ENCODE results near the gene LPP.

Gene LPP

GRCh38 chr3:188231456-188231855 is 77.5 kb downstream of the LPP start:
- ATAC-seq, result no peak
- Mint-ChIP-seq H3K4me3 (no peak overlapping the region), H3K27me3 (no peaks in the 10 kb centered on the region)

DNA sequence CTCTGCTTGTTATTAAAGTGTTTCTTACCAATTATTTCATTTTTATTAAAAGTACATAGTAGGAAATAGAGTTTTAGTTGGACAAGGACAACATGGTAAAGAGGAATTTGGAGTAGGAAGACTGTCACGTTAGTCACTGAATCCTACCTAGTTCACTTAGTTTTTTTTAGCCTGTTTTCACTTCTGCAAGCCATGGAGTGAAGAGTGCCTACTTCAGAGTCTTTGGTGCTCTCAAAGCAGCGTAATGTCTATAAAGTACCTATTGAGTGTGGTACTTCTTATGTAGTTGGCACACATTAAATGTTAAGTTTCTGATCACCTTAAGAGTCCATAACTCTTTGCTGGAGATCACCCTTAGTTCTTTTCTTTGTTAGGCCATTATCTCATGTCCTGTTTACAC is 78.7 kb downstream of the LPP start:
- no peaks in the 10 kb centered on the region for H3K27me3 Mint-ChIP-seq
- no peak for DNase-seq
- no peak for ATAC-seq
- H3K27ac Mint-ChIP-seq, result no peak overlapping the region
- H3K4me1 Mint-ChIP-seq, result peaks cover 6% of the 10 kb centered on the region
- H3K4me3 Mint-ChIP-seq, result no peak overlapping the region
- H3K9me3 Mint-ChIP-seq, result peaks cover 0 to 5% of the 10 kb centered on the region in 2 donors

More at GRCh38 chr3:188231456-188231855, 77.5 kb downstream of the LPP start:
- Mint-ChIP-seq H3K9me3 (peaks cover 0 to 5% of the 10 kb centered on the region in 2 donors), H3K27ac (no peak overlapping the region), H3K4me1 (no peaks in the 10 kb centered on the region)
- DNase-seq, result no peak

DNA sequence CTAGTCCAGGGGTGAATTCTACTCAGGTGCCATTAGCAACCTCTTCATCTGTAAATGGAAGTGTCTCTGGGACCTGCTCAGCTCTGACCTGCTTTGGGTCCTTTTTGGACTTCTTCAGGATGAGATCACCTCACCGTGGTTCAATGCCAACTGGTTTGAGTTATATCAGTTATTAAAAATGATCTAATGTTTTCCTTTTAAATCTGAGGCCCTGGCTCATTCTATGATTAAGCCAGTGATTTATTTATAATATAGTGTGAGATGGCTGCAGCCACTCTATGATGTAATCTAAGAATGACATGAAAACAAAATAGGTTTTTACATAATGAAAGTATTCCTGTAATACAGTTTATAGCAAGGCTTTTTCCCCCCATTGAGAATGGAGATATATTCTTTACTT is 79.4 kb downstream of the LPP start:
- DNase-seq (no peak), ATAC-seq (no peak)
- Mint-ChIP-seq H3K4me1 (peaks cover 10% of the 10 kb centered on the region), H3K27me3 (no peaks in the 10 kb centered on the region), H3K4me3 (no peak overlapping the region), H3K9me3 (peaks cover 0 to 5% of the 10 kb centered on the region in 2 donors), H3K27ac (no peak overlapping the region)

GRCh38 chr3:188234132-188234531 is 80.2 kb downstream of the LPP start:
- ATAC-seq (no peak), DNase-seq (no peak)
- no peak overlapping the region for H3K4me3 Mint-ChIP-seq
- no peak overlapping the region for H3K27ac Mint-ChIP-seq
- no peaks in the 10 kb centered on the region for H3K27me3 Mint-ChIP-seq
- peaks cover 11% of the 10 kb centered on the region for H3K4me1 Mint-ChIP-seq
- H3K9me3 Mint-ChIP-seq, result peaks cover 0 to 5% of the 10 kb centered on the region in 2 donors

GRCh38 chr3:188236271-188236670 is 82.3 kb downstream of the LPP start:
- no peak overlapping the region for H3K4me3 Mint-ChIP-seq
- peaks cover 0 to 5% of the 10 kb centered on the region in 2 donors for H3K9me3 Mint-ChIP-seq

DNA sequence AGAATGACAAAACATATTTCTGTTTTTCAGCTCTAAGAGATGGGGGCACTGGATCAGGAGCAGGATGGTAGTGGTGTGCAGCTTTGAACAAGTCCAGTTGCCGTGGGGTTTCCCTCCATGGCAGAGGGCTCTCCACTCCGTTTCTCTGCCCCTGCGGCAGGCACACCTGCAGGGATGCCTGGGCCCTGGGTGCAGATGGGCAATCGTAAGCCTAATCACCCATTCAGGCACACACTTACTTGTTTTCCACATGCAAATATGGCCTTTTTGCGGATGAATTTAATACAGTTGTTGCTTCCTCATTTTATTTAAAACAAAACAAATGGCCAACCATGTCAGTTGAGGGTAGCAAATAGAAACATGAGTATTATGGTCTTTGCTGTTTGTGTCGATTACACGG is 85.1 kb downstream of the LPP start:
- Mint-ChIP-seq H3K27me3 (no peaks in the 10 kb centered on the region), H3K4me3 (no peak overlapping the region), H3K27ac (no peak overlapping the region), H3K9me3 (peaks cover 0 to 5% of the 10 kb centered on the region in 2 donors), H3K4me1 (peaks cover 28% of the 10 kb centered on the region)
- DNase-seq, result no peak
- no peak for ATAC-seq

More at GRCh38 chr3:188236271-188236670, 82.3 kb downstream of the LPP start:
- DNase-seq (no peak), ATAC-seq (no peak)
- Mint-ChIP-seq H3K4me1 (peaks cover 11% of the 10 kb centered on the region), H3K27me3 (no peaks in the 10 kb centered on the region), H3K27ac (no peak overlapping the region)

- ATAC-seq, result no peak
- no peaks in the 10 kb centered on the region for H3K27me3 Mint-ChIP-seq
- H3K27ac Mint-ChIP-seq, result no peak overlapping the region
- DNase-seq, result no peak
- H3K4me3 Mint-ChIP-seq, result no peak overlapping the region
- H3K9me3 Mint-ChIP-seq, result peaks cover 0 to 5% of the 10 kb centered on the region in 2 donors
- peaks cover 33% of the 10 kb centered on the region for H3K4me1 Mint-ChIP-seq
Observed at GRCh38 chr3:188239577-188239976, 85.6 kb downstream of the LPP start.

- H3K27ac Mint-ChIP-seq, result peak overlapping the region in 1 of 2 donors; percentile 64
- H3K4me3 Mint-ChIP-seq, result no peak overlapping the region
- H3K9me3 Mint-ChIP-seq, result no peaks in the 10 kb centered on the region
Observed at GRCh38 chr3:188240189-188240981, 86.4 kb downstream of the LPP start.

GRCh38 chr3:188241072-188241471 is 87.1 kb downstream of the LPP start:
- Mint-ChIP-seq H3K27ac (peak overlapping the region in 1 of 2 donors; percentile 66), H3K4me1 (peaks cover 36% of the 10 kb centered on the region), H3K9me3 (no peaks in the 10 kb centered on the region), H3K27me3 (no peaks in the 10 kb centered on the region), H3K4me3 (no peak overlapping the region)
- no peak for ATAC-seq
- DNase-seq, result no peak

More at GRCh38 chr3:188240189-188240981, 86.4 kb downstream of the LPP start:
- Mint-ChIP-seq H3K4me1 (peaks cover 36% of the 10 kb centered on the region), H3K27me3 (no peaks in the 10 kb centered on the region)
- DNase-seq (no peak), ATAC-seq (no peak)

DNA sequence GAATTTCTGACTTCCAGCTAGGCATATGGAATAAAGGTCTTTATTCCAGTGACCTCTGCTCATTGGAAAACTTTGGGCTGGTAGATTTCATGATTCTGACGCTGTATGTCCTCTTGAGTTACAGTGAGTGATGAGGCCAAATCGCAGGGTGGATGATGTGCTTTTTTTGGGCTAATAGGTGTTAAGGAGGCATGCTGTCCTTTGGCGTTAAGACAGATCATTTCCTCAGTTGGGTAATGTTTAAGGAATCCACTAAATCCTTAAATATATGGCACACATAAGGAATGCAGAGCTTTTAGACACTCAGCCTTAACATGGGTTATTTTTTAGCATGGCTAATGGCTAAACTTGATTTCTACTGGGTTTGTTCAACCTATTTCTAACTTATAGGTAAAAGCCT is 87.9 kb downstream of the LPP start:
- peaks cover 35% of the 10 kb centered on the region for H3K4me1 Mint-ChIP-seq

DNA sequence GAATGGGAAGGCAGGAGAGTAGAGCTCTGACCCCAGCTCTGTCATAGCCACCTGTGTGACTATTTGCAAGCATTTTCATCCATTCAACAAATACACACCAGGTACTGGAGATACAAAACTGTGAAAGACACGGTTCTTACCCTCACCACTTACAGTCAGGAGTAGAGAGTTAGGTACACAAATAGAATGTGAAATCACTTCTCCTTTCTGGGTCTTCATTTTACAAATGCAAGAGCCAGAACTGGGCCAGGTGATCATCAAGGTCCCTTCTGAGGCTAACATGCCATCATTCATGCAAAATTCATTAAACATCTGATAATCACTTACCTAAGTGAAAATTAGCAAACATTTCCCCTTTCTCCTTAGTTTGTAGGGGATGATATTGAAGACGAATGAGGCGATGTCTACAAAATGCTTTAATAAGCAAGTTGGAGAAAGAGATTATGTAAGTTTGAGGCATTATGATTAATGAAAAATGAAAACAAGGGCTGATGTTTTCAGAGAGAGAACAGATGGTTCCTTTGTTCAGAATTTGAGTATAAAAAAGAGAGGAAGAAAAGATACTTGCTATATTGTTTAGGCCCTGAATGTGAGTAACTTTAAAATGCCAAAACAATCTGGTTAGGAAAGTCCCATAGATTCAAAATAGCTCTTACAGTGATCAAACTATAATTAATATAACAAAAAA is 88.6 kb downstream of the LPP start:
- H3K27me3 Mint-ChIP-seq, result no peaks in the 10 kb centered on the region
- H3K9me3 Mint-ChIP-seq, result no peaks in the 10 kb centered on the region
- DNase-seq, result no peak
- H3K27ac Mint-ChIP-seq, result no peak overlapping the region
- H3K4me3 Mint-ChIP-seq, result no peak overlapping the region
- ATAC-seq, result no peak
- H3K4me1 Mint-ChIP-seq, result peaks cover 30% of the 10 kb centered on the region

More for the DNA sequence above, 87.9 kb downstream of the LPP start:
- no peak for ATAC-seq
- no peak for DNase-seq
- Mint-ChIP-seq H3K4me3 (no peak overlapping the region), H3K27ac (no peak overlapping the region), H3K9me3 (no peaks in the 10 kb centered on the region), H3K27me3 (no peaks in the 10 kb centered on the region)

GRCh38 chr3:188243124-188243795 is 89.3 kb downstream of the LPP start:
- no peak overlapping the region for H3K27ac Mint-ChIP-seq
- ATAC-seq (no peak), DNase-seq (no peak)

GRCh38 chr3:188244395-188244861 is 90.5 kb downstream of the LPP start:
- no peak overlapping the region for H3K27ac Mint-ChIP-seq

More at GRCh38 chr3:188243124-188243795, 89.3 kb downstream of the LPP start:
- Mint-ChIP-seq H3K4me1 (peaks cover 27% of the 10 kb centered on the region), H3K9me3 (no peaks in the 10 kb centered on the region), H3K4me3 (no peak overlapping the region), H3K27me3 (no peaks in the 10 kb centered on the region)

GRCh38 chr3:188246905-188247304 is 92.9 kb downstream of the LPP start:
- Mint-ChIP-seq H3K27me3 (no peaks in the 10 kb centered on the region), H3K27ac (no peak overlapping the region), H3K9me3 (peaks cover 0 to 9% of the 10 kb centered on the region in 2 donors), H3K4me1 (peaks cover 31% of the 10 kb centered on the region), H3K4me3 (no peak overlapping the region)
- DNase-seq, result no peak
- no peak for ATAC-seq

More at GRCh38 chr3:188244395-188244861, 90.5 kb downstream of the LPP start:
- Mint-ChIP-seq H3K4me3 (no peak overlapping the region), H3K9me3 (no peaks in the 10 kb centered on the region), H3K27me3 (no peaks in the 10 kb centered on the region), H3K4me1 (peaks cover 25% of the 10 kb centered on the region)
- DNase-seq (no peak), ATAC-seq (peak; percentile 54)

DNA sequence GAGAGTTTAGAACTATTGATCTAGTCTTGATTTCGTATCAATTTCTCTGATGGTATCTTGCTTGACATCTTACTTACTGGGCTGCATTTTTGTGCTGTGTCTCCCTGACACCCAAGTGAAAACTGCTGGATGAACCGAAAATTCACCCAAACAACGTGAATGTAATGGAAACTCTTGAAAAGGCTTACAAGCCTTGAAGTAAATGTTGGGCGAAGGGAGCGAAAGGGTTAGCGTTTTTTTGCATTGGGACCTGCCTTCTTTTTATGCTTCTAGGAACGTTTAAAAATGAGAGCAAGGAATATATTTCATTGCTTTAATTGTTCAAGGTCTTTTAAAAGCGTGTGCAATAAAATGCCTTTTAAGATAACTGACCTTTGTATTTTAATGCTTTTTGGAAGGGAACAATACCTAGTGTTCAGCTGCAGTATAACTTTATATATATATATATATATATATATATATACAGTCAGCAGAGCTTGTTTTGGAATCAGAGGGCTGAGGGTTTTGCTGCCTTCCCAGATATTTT is 94.1 kb downstream of the LPP start:
- H3K9me3 Mint-ChIP-seq, result peaks cover 0 to 10% of the 10 kb centered on the region in 2 donors
- H3K4me3 Mint-ChIP-seq, result no peak overlapping the region
- no peaks in the 10 kb centered on the region for H3K27me3 Mint-ChIP-seq
- ATAC-seq (no peak), DNase-seq (no peak)
- H3K4me1 Mint-ChIP-seq, result peaks cover 20% of the 10 kb centered on the region
- no peak overlapping the region for H3K27ac Mint-ChIP-seq
